Keratinocyte (primary cell): ENCODE results near the gene ZNF135. TPM values are rescaled to one million over a fixed set of nuclear protein-coding genes. Genes with fewer than 3 reads are reported as not detected.

ENCODE experiments used
- DNase-seq: peaks from one replicate; pipeline ENCODE4 v3.0.0-alpha.2; 2011; ENCODE audit warnings: low read depth, missing footprints, low spot score
- FAIRE-seq: peaks from 2 replicates; lab custom pipeline; 2011; peaks lifted over from hg19 to GRCh38; lab: Jason Lieb, UNC
- H2AFZ ChIP-seq: 2 replicates; pipeline ENCODE4 v1.6.0; 2012; ENCODE audit warnings: low read length, control low read depth, inconsistent platforms; ENCODE audit not compliant: control insufficient read depth
- H3K27ac ChIP-seq: 2 replicates; pipeline ENCODE4 v1.5.1; 2011; ENCODE audit warnings: low read length; ENCODE audit not compliant: control insufficient read depth, insufficient read depth
- H3K27me3 ChIP-seq: 3 replicates; pipeline ENCODE4 v1.6.0; 2011; ENCODE audit warnings: low read length; ENCODE audit not compliant: control insufficient read depth, insufficient read depth; ENCODE audit errors: extremely low read depth
- H3K36me3 ChIP-seq, 2 experiments: 2 replicates in 1 of 2; 3 replicates in 1 of 2; pipeline ENCODE4 v1.5.1; 2011; ENCODE audit warnings: low read length in 2 of 2, mild to moderate bottlenecking in 1 of 2; ENCODE audit not compliant: control insufficient read depth in 2 of 2, insufficient read depth in 2 of 2; ENCODE audit errors: extremely low read depth in 1 of 2
- H3K4me1 ChIP-seq: 3 replicates; pipeline ENCODE4 v1.5.1; 2011; ENCODE audit warnings: low read length; ENCODE audit not compliant: control insufficient read depth, insufficient read depth; ENCODE audit errors: extremely low read depth
- H3K4me2 ChIP-seq: 3 replicates; pipeline ENCODE4 v1.6.0; 2011; ENCODE audit warnings: low read depth, low read length; ENCODE audit not compliant: control insufficient read depth, insufficient read depth; ENCODE audit errors: extremely low read depth
- H3K4me3 ChIP-seq, 3 experiments: fragments of 200-600 bp in 1 of 3; sonication (generic) in 1 of 3; 2 replicates in 2 of 3; 3 replicates in 1 of 3; pipeline ENCODE4 v1.5.1; 2011 to 2016; ENCODE audit warnings: low read length in 3 of 3, mild to moderate bottlenecking in 3 of 3, control low read depth in 2 of 3, inconsistent platforms in 1 of 3, low read depth in 1 of 3, mixed read lengths in 1 of 3, mixed run types in 1 of 3, moderate library complexity in 1 of 3; ENCODE audit not compliant: control insufficient read depth in 2 of 3, insufficient read depth in 2 of 3; ENCODE audit errors: extremely low read depth in 1 of 3
- H3K79me2 ChIP-seq: 2 replicates; pipeline ENCODE4 v1.6.0; 2012; ENCODE audit warnings: low read length; ENCODE audit not compliant: control insufficient read depth, insufficient read depth
- H3K9ac ChIP-seq: 3 replicates; pipeline ENCODE4 v1.6.0; 2011; ENCODE audit warnings: low read length; ENCODE audit not compliant: control insufficient read depth, insufficient read depth; ENCODE audit errors: extremely low read depth
- H3K9me1 ChIP-seq: 3 replicates; pipeline ENCODE4 v1.6.0; 2011; ENCODE audit warnings: low read length; ENCODE audit not compliant: control insufficient read depth, insufficient read depth; ENCODE audit errors: extremely low read depth
- H3K9me3 ChIP-seq: 2 replicates; pipeline ENCODE4 v1.5.1; 2012; ENCODE audit warnings: low read depth, low read length; ENCODE audit not compliant: control insufficient read depth
- H4K20me1 ChIP-seq: 3 replicates; pipeline ENCODE4 v1.6.0; 2011; ENCODE audit warnings: low read length; ENCODE audit not compliant: control insufficient read depth, insufficient read depth; ENCODE audit errors: extremely low read depth
- CTCF ChIP-seq, 3 experiments: IDR thresholded peaks in 1 of 3; conservative IDR thresholded peaks in 1 of 3; optimal IDR thresholded peaks in 1 of 3; 2 replicates in 2 of 3; 3 replicates in 1 of 3; pipeline versions ENCODE3 to v1.5.1; 2011; ENCODE audit warnings: low read length in 3 of 3, mild to moderate bottlenecking in 3 of 3, moderate library complexity in 2 of 3, control low read depth in 1 of 3, inconsistent platforms in 1 of 3; ENCODE audit not compliant: insufficient read depth in 2 of 3; ENCODE audit errors: extremely low read depth in 1 of 3
- EZH2 ChIP-seq: IDR thresholded peaks from one replicate; pipeline ENCODE4 v1.6.1; 2012; ENCODE audit warnings: inconsistent platforms, mild to moderate bottlenecking, low read length, moderate library complexity
- dilution Hi-C: fragments of 300-500 bp; cut with MboI; formaldehyde crosslinking; loops from one replicate; pipeline ENCODE4 v1.7.0; 2020; ENCODE audit warnings: low sequenced_read_pairs; ENCODE audit not compliant: extremely low pct_ligation_motif_present
- polyA plus RNA-seq, 5 experiments: library from polyadenylated mRNA; depleted of rRNA in 3 of 5; stranded (reverse) in 3 of 5; stranded (forward) in 1 of 5; unstranded in 1 of 5; fragments of >200 nt; gene quantifications; 1 replicate in 1 of 5; 2 replicates in 3 of 5; 3 replicates in 1 of 5; pipeline versions ENCODE4 v1.2.1 to v1.2.3, GENCODE V29; 2011 to 2012; ENCODE audit warnings: missing spikeins in 2 of 5, low read depth in 1 of 5, low replicate concordance in 1 of 5

ZNF135 gene
- polyA plus RNA-seq, 1 donor (not counting 4 experiments of a cell fraction or from before 2014, with no cell fraction given), result 3.4 TPM

DNA sequence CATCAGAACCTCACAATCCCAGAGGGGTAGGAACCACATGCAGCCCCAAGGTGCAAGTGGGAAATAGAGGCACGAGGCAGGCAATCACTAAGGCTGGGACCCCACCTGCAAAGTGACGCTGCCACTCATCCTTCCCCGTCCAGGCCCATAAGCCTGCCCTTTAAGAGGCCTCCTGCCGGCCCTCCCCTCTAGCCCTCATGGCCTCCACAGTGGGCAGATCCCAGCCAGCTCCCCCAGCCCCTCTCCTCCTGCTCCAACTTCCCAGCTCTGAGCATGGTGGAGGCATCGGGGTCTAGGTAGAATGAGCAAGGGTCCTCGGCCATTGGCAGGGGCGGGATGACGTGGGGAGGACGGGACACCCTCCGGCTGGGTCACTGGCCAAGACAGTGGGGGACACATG, 36.2 kb downstream of the ZNF135 start:
- Histone ChIP-seq H3K4me3 (no peak overlapping the region), H2AFZ (no peak overlapping the region), H4K20me1 (no peaks in the 10 kb centered on the region), H3K9me3 (peaks cover 8% of the 10 kb centered on the region), H3K79me2 (peaks cover 4% of the 10 kb centered on the region), H3K27ac (no peak overlapping the region), H3K36me3 (peaks cover 0 to 2% of the 10 kb centered on the region in 2 experiments), H3K4me1 (peaks cover 3% of the 10 kb centered on the region), H3K9ac (no peak overlapping the region), H3K27me3 (no peaks in the 10 kb centered on the region), H3K4me2 (no peak overlapping the region), H3K9me1 (no peaks in the 10 kb centered on the region)
- DNase-seq, result no peak
- TF ChIP-seq CTCF (optimal IDR thresholded peaks at IDR 0.05 in 1 of 3, IDR thresholded peaks at IDR 0.05 in 1 of 3, conservative IDR thresholded peaks at IDR 0.05 in 1 of 3; ENCODE audit: extremely low read depth in 1 of 3, insufficient read depth in 2 of 3, low read length in 3 of 3) (no peak), EZH2 (no peak)
- dilution Hi-C loops, result no loop called here
- no peak for FAIRE-seq

- Histone ChIP-seq H3K4me1 (peaks cover 3% of the 10 kb centered on the region), H3K4me3 (peak overlapping the region in 1 of 3 experiments; percentile 34), H3K9me3 (peaks cover 8% of the 10 kb centered on the region), H3K27ac (no peak overlapping the region), H4K20me1 (no peaks in the 10 kb centered on the region), H3K9me1 (no peaks in the 10 kb centered on the region), H2AFZ (no peak overlapping the region), H3K4me2 (peak overlapping the region; percentile 58), H3K36me3 (peaks cover 0 to 2% of the 10 kb centered on the region in 2 experiments), H3K79me2 (peaks cover 4% of the 10 kb centered on the region), H3K27me3 (no peaks in the 10 kb centered on the region), H3K9ac (no peak overlapping the region)
- DNase-seq, result no peak
- TF ChIP-seq CTCF (optimal IDR thresholded peaks at IDR 0.05 in 1 of 3, IDR thresholded peaks at IDR 0.05 in 1 of 3, conservative IDR thresholded peaks at IDR 0.05 in 1 of 3; ENCODE audit: extremely low read depth in 1 of 3, insufficient read depth in 2 of 3, low read length in 3 of 3) (no peak), EZH2 (no peak)
- dilution Hi-C loops, result no loop called here
- FAIRE-seq, result no peak
Observed at GRCh38 chr19:58096884-58097283, 37.8 kb downstream of the ZNF135 start.
